ENCODE measurements around the gene RANBP17.

- TF ChIP-seq TSHZ2 (CRISPR knock-in tag; IDR thresholded peaks at IDR 0.05) (no peak), PATZ1 (CRISPR knock-in tag; IDR thresholded peaks at IDR 0.05; ENCODE audit: borderline replicate concordance) (no peak), PPARA (CRISPR knock-in tag; IDR thresholded peaks at IDR 0.05; ENCODE audit: borderline replicate concordance) (no peak), ZNF565 (CRISPR knock-in tag; conservative IDR thresholded peaks at IDR 0.05; ENCODE audit: low read depth) (no peak)
Measured at GRCh38 chr5:170880084-170880483, 18.3 kb downstream of the RANBP17 start.

Data from SK-N-SH treated with all-trans-retinoic acid at 6 μM for 48 hours (cell line).